ENCODE data around the gene PSMB10. TPM values are rescaled to one million over a fixed set of nuclear protein-coding genes. Genes with fewer than 3 reads are reported as not detected.

The PSMB10 gene
- total and polyA plus RNA-seq, 2 donors (not counting 3 experiments of a cell fraction or from before 2014, with no cell fraction given): 40.8 to 54.7 TPM

DNA sequence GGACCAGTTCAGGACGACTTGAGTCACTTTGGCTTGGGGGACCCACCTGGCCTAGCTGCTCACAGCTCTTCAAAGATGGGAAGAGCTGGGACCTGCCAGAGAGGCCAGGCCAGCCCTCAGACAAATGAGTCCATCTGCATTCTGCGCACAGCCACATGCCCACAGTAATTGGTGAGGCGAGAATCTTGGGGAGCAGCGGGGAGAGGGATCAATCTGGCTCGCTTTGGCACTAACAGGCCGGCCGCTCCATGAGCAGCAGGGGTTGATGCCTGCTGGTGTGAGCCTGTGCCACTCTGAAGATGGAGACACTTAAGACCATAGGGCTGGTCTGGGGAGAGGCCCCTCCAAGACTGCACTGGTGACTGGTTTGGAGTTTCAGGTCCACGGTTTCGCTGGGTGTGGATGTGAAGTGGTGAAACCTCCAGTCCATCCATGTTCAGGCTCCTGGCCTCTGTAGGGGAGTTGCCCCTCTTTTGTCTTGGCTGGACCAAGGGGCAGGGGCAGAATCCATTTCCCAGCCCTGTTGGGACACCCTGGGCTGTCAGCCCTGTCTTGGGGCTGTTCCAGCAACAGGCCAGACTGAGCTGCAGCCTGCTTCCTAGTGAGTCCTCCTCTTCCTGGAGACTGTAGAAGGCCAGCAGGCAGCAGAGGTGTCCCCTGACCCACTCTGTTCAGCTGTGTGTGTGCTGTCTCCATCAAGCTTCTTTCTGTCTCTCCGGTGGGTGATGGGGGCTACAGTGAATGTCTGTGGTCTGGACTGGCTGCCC is 12.3 kb downstream of the PSMB10 start:
- H3K9me3 ChIP-seq (replicated peaks; ENCODE audit: control insufficient read depth, insufficient read depth, low read length): no peaks in the 10 kb centered on the region
- no peak overlapping the region for H3K9ac ChIP-seq (replicated peaks; ENCODE audit: extremely low read depth, insufficient read depth, low read length)
- no peak overlapping the region for H3K4me3 ChIP-seq (replicated peaks in 1 of 3; ENCODE audit: insufficient read depth in 1 of 3, low read depth in 1 of 3, low read length in 3 of 3)
- dilution Hi-C loops (cut with MboI; ENCODE audit: extremely low pct_ligation_motif_present, low sequenced_read_pairs): loop anchor here (25.0 kb wide), 1 partner anchor 237 kb away; no protein-coding TSS in a partner anchor
- CTCF ChIA-PET: interaction anchor here (0.9 to 6.1 kb wide), 7 partner anchors 10 to 403 kb away, joined by 3 to 106 read pairs (median 11); partner anchors contain the start of genes NRN1L and PSKH1
- DNase-seq (ENCODE audit: low read depth, low spot score): no peak
- intact Hi-C loops (cut with micrococcal nuclease): loop anchor here (10.0 kb wide), 1 partner anchor 400 kb away; the partner anchor contains the start of gene RIPOR1
- no peaks in the 10 kb centered on the region for H4K20me1 ChIP-seq (replicated peaks; ENCODE audit: control insufficient read depth, extremely low read depth, insufficient read depth, low read length)
- no peaks in the 10 kb centered on the region for H3K27me3 ChIP-seq (ENCODE audit: control insufficient read depth in 2 of 2, insufficient read depth in 2 of 2, low read length in 2 of 2)
- TF ChIP-seq, protein P1, sequence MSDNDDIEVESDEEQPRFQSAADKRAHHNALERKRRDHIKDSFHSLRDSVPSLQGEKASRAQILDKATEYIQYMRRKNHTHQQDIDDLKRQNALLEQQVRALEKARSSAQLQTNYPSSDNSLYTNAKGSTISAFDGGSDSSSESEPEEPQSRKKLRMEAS (IDR thresholded peaks at IDR 0.05; ENCODE audit: insufficient read depth, insufficient read length): no peak
- TF ChIP-seq MYC (IDR thresholded peaks at IDR 0.05; ENCODE audit: low read depth, low read length) (no peak), JUN (IDR thresholded peaks at IDR 0.05; ENCODE audit: borderline replicate concordance, insufficient read depth, insufficient read length, low read depth) (no peak), POLR2AphosphoS5 (IDR thresholded peaks at IDR 0.05; ENCODE audit: insufficient read depth, low read depth, low read length) (no peak), GATA2 (IDR thresholded peaks at IDR 0.05; ENCODE audit: insufficient read depth, insufficient read length, low read depth, low read length) (no peak), EZH2 (IDR thresholded peaks at IDR 0.05; ENCODE audit: borderline replicate concordance, low read depth, low read length, severe bottlenecking) (no peak), FOS (IDR thresholded peaks at IDR 0.05; ENCODE audit: borderline replicate concordance, insufficient read depth, low read length) (no peak), POLR2A (IDR thresholded peaks at IDR 0.05; ENCODE audit: low read depth, low read length) (no peak)
- TF ChIP-seq, protein P2, sequence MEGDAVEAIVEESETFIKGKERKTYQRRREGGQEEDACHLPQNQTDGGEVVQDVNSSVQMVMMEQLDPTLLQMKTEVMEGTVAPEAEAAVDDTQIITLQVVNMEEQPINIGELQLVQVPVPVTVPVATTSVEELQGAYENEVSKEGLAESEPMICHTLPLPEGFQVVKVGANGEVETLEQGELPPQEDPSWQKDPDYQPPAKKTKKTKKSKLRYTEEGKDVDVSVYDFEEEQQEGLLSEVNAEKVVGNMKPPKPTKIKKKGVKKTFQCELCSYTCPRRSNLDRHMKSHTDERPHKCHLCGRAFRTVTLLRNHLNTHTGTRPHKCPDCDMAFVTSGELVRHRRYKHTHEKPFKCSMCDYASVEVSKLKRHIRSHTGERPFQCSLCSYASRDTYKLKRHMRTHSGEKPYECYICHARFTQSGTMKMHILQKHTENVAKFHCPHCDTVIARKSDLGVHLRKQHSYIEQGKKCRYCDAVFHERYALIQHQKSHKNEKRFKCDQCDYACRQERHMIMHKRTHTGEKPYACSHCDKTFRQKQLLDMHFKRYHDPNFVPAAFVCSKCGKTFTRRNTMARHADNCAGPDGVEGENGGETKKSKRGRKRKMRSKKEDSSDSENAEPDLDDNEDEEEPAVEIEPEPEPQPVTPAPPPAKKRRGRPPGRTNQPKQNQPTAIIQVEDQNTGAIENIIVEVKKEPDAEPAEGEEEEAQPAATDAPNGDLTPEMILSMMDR (IDR thresholded peaks at IDR 0.05; ENCODE audit: extremely low read depth in 1 of 2, insufficient read depth in 1 of 2, low read depth in 1 of 2, low read length in 2 of 2): no peak
- no peak overlapping the region for H2AFZ ChIP-seq (ENCODE audit: low read depth, low read length)
- H3K9me1 ChIP-seq (replicated peaks; ENCODE audit: control insufficient read depth, extremely low read depth, insufficient read depth, low read length): no peaks in the 10 kb centered on the region
- H3K79me2 ChIP-seq (ENCODE audit: control insufficient read depth, insufficient read depth, low read length): no peaks in the 10 kb centered on the region
- peaks cover 0 to 24% of the 10 kb centered on the region in 2 experiments for H3K36me3 ChIP-seq (ENCODE audit: control insufficient read depth in 2 of 2, extremely low read depth in 1 of 2, insufficient read depth in 2 of 2, low read length in 2 of 2)
- peaks cover 10% of the 10 kb centered on the region for H3K4me1 ChIP-seq (ENCODE audit: control insufficient read depth, extremely low read depth, insufficient read depth, low read length)
- BruUV-seq (replicated peaks): no TSS peak
- POLR2A ChIA-PET: interaction anchor here (0.8 kb wide), 1 partner anchor 10 kb away, joined by 5 read pairs; no protein-coding TSS in a partner anchor
- no peak overlapping the region for H3K4me2 ChIP-seq (ENCODE audit: insufficient read depth, low read length)
- no peak for FAIRE-seq
- H3K27ac ChIP-seq (ENCODE audit: insufficient read depth, low read depth, low read length): no peak overlapping the region

All from endothelial cell of umbilical vein (primary cell).